ENCODE measurements around the gene RRP8.

Gene RRP8

DNA sequence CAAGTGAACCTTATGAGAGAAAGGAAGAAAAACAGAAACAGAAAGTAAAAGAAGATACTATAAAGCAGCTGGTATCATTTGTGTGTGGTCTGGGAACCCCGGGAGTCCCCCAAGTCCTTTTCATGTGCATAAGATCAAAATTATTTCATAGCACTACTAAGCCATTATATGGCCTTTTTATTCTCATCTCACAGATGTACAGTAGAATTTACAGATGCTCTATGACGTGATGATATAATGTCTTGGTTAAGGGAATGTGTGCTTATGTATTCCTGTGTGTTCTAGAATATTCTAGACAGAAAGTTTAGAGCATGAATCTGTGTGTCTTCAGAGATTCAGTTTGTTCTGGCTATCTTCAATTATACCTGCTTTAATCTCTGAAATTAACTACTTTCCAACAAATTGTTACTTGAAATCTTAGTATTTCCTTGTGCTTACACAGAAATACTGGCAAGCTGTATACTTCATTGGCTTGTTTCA is 24.4 kb upstream of the RRP8 start:
- H3K4me1 Mint-ChIP-seq, result peaks cover 24% of the 10 kb centered on the region
- H3K27ac Mint-ChIP-seq, result peak overlapping the region; percentile 76
- H3K4me3 Mint-ChIP-seq, result peak overlapping the region; percentile 4
- no peaks in the 10 kb centered on the region for H3K36me3 Mint-ChIP-seq
- CTCF ChIA-PET, result interaction anchor here (0.7 to 1.5 kb wide), 5 partner anchors 9 to 249 kb away, joined by 3 to 6 read pairs (median 3); partner anchors contain the start of genes ILK, RRP8 and TPP1
- no peaks in the 10 kb centered on the region for H3K27me3 Mint-ChIP-seq
- H3K9me3 Mint-ChIP-seq, result no peaks in the 10 kb centered on the region
- DNase-seq, result peak; percentile 63

DNA sequence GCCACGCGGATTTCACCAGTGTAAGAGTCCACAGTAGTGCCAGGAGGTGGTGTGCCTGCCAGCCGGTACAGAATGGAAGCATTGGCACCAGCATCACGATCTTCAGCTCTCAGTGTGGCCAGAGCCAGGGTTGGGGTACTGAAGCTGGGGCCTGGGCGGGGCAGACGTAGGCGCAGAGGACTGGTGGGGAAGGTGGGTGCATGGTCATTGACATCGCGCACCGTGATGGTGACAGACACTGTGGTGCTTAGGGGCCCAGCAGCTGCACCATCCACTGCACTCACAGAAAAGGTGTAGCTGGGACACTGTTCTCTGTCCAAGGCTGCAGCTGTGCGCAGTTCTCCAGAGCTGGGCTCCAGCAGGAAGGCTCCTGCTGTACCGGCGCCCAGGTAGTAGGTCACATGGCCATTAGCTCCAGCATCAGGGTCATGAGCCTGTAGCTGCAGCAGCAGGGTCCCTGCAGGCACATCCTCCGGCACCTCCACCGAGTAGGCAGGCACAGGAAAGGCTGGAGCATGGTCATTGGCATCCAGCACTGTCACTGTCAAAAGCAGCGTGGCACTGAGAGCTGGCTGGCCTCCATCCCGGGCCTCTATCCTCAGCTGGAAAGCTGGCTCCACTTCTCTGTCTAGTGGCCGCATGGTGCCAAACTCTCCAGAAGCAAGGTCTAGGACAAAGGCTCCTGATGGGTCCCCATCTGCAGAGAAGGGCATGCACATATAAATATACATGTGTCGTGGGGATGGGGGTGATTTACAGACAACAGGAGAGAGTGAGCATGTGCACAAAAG is 23.8 kb upstream of the RRP8 start:
- H3K27me3 Mint-ChIP-seq, result no peaks in the 10 kb centered on the region
- H3K9me3 Mint-ChIP-seq, result no peaks in the 10 kb centered on the region
- H3K4me3 Mint-ChIP-seq, result peak overlapping the region; percentile 4
- CTCF ChIA-PET, result interaction anchor here (0.7 to 1.5 kb wide), 5 partner anchors 8 to 248 kb away, joined by 3 to 6 read pairs (median 3); partner anchors contain the start of genes ILK, RRP8 and TPP1
- DNase-seq, result no peak
- H3K27ac Mint-ChIP-seq, result peak overlapping the region; percentile 76
- H3K4me1 Mint-ChIP-seq, result peaks cover 24% of the 10 kb centered on the region
- no peaks in the 10 kb centered on the region for H3K36me3 Mint-ChIP-seq

DNA sequence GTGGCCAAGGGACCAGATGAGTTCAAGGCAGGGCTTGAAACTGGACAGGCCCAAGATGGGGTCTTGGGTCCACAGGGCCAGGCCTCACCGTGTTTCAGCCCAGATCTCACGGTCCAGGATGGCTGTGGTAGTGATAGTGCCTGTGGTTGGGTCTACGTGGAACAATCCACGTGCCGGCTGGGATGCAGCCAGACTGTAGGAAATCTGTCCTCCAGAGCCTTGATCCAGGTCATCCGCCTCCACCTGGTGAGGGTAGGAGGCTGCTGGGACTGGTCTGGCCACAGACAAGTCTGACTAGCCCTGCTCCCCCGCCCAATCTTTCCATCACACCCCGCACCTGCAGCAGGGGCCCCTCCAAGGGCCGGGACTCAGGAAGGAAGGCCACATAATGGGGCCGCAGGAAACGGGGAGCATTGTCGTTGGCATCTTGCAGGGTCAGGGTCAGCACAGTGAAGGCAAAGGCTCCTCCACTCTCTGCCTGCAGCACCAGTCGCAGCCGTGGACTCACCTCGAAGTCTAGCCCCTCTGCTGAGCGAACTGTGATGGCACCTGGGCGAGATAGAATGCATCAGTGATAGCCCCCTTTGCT is 22.5 kb upstream of the RRP8 start:
- CTCF ChIA-PET, result no interaction called here
- Mint-ChIP-seq H3K27ac (no peak overlapping the region), H3K4me1 (peaks cover 24% of the 10 kb centered on the region), H3K36me3 (no peaks in the 10 kb centered on the region), H3K9me3 (no peaks in the 10 kb centered on the region), H3K27me3 (no peaks in the 10 kb centered on the region), H3K4me3 (no peak overlapping the region)
- no peak for DNase-seq

DNA sequence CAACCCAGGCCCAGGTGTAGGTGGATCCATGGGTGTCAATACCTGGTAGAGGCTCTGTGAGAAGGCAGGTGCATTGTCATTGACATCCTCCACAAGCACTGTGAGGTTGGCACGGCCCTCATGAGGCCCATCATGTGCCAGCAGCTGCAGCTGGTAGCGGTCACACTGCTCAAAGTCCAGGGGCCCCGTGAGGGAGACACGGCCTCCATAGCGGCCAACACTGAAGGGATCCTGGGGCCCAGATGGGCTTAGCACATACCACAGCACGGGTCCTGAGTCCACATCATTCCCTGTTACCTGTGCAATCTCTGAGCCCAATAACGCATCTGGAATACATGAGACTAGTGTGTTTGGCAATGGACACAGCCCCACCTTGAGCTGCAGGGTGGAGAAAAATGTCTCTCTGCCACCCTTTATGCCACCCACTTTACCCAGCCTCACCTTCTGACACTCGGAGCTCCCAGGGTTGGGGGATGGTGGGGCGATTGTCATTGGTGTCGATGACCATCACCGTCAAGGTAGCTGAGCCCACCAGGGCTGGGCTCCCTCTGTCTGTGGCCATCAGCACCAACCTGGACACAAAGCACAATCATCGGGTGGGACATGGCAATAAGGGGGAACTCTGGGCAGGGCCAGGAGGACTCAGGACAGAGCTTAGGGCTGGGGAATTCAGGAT is 21.9 kb upstream of the RRP8 start:
- H3K4me3 Mint-ChIP-seq, result no peak overlapping the region

DNA sequence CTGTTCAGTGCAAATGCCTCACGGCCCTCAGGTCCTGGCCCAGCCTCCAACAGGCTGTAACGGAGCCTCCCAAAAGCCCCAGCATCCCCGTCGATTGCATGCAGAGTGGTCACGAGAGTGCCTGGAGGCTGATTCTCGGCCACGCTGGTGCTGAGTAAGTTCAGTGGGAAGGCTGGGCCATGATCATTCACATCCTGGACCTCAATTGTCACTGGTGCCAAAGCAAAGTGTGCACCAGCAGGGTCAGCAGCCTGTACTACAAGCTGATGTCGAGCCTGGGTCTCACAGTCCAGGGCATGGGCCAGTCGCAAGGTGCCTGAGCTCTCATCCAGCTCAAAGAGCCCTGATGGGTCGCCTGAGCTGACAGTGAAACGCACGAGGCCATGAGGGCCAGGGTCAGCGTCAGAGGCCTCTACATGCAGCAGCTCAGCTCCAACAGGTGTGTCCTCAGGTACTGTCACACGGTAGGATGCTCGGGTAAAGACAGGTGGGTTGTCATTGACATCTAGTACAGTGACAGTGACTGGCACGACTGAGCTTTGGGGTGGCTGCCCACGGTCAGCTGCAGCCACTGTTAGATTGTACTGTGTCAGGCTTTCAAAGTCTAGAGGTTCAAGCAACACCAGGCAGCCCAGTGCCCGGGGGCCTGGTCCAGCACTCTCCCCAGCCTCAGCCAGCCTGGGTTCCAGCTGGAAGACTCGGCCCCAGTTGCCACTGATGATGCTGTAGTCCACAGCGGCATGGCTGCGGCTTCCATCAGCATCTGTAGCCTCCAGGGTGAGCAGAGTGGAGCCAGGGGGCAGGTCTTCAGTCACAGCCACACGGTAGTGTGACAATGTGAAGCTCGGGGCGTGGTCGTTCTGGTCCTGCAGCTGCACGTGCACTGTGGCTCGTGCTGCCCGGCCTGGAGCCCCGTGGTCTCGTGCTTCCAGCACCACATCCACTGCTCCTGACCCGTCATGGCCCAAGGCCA is 20.3 kb upstream of the RRP8 start:
- no peaks in the 10 kb centered on the region for H3K27me3 Mint-ChIP-seq
- H3K4me3 Mint-ChIP-seq, result no peak overlapping the region
- DNase-seq, result no peak
- H3K9me3 Mint-ChIP-seq, result no peaks in the 10 kb centered on the region
- H3K4me1 Mint-ChIP-seq, result peaks cover 22% of the 10 kb centered on the region
- CTCF ChIA-PET, result interaction anchor here (0.8 to 1.3 kb wide), 3 partner anchors 11 to 134 kb away, joined by 3 to 4 read pairs (median 4); no protein-coding TSS in a partner anchor
- H3K36me3 Mint-ChIP-seq, result no peaks in the 10 kb centered on the region
- H3K27ac Mint-ChIP-seq, result no peak overlapping the region

More for the DNA sequence above, 21.9 kb upstream of the RRP8 start:
- CTCF ChIA-PET, result interaction anchor here (0.6 to 1.3 kb wide), 2 partner anchors 12 to 113 kb away, joined by 3 to 4 read pairs; no protein-coding TSS in a partner anchor
- Mint-ChIP-seq H3K27ac (no peak overlapping the region), H3K36me3 (no peaks in the 10 kb centered on the region), H3K27me3 (no peaks in the 10 kb centered on the region), H3K9me3 (no peaks in the 10 kb centered on the region), H3K4me1 (peaks cover 24% of the 10 kb centered on the region)
- DNase-seq, result no peak

DNA sequence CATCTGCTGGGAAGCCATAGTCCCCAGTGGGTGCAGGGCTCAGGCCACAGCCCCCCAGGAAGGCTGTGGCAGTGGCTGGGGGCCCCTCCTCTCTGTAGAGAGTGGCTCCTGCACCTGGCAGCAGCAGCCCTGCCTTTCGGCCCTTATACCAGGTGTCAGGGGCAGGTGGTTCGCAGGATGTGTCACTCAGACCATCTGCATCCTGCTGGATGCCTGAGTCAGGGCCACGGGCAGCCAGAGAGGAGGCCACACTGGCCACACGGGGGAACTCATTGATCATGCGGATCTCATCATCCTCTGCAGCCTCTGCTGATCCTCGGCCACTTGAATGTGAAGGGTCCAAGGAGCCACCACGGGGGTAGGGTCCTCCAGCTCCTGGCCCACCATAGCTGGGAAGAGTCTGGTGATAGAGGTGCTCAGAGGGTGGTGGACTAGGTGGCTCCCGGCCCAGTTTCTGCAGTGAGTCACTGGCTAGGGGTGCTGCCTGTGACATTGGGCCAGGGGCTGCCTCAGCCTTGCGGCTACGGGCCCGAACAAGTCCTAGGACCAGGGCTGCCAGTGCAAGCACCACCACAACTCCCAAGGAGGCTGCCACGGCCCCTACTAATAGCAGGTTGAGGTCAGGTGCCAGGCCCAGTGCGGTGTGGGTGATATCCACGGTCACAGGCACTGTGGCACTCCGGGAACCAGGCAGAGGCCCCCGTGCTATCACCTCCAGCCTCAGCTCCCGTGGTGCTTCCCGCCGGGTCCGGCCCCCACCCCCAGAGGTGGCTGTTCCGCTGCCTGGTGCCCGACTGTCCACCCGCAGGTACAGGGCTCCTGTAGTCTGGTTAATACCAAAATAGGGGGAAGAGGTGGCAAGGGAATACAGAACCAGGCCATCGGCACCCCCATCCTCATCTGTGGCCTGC is 19.1 kb upstream of the RRP8 start:
- no peak for DNase-seq
- Mint-ChIP-seq H3K36me3 (no peaks in the 10 kb centered on the region), H3K27me3 (no peaks in the 10 kb centered on the region), H3K9me3 (no peaks in the 10 kb centered on the region), H3K27ac (no peak overlapping the region), H3K4me3 (no peak overlapping the region), H3K4me1 (peaks cover 13% of the 10 kb centered on the region)
- CTCF ChIA-PET, result interaction anchor here (0.8 to 2.1 kb wide), 4 partner anchors 10 to 61 kb away, joined by 3 to 14 read pairs (median 6); partner anchors contain the start of genes MRPL17 and TAF10

DNA sequence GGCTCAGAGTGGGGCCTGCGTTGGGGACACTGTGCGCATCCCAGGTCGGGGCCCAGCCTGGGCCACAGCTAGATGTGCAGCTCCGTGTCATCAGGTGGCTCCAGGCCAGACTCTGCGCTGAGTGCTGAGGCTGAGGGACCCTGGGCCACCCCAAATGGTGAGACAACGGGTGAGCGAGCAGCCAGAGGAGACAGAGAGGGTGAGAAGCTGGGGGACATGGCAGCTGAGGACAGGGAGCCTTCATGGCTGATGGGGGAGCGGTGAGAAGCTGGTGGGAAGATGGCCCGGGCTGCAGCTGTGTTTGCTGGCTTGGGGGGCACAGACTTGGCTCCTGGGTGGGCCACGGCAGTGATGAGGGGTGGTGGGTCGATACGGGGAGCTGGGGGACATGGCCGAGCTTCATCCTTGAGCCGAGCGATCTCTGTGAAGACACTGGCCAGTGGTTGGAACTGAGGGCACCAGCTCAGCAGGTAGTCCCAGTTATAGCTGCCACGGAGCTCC is 18.3 kb upstream of the RRP8 start:
- DNase-seq, result no peak
- CTCF ChIA-PET, result interaction anchor here (0.8 to 2.1 kb wide), 4 partner anchors 9 to 62 kb away, joined by 3 to 14 read pairs (median 6); partner anchors contain the start of genes MRPL17 and TAF10
- H3K27ac Mint-ChIP-seq, result peak overlapping the region; percentile 69

DNA sequence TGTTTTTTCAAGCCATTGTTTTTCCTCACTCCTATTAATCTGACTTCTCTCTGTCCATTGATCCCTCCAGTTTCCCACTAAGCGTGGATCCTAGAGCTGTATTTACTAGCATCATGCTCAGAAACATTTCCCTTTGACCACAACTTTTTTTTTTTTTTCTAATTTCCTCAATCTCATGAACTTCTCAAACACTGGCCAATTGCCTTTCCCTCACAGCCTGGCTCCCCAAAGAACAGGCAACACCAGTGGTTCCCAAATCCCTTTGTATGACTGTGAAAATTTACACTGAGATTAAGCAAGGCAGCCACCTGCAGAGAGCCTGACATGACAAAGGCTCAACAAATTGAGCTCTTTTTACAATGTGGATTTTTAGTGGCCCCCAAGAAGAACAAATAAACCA is 17.2 kb upstream of the RRP8 start:
- Mint-ChIP-seq H3K4me3 (no peak overlapping the region), H3K4me1 (no peaks in the 10 kb centered on the region), H3K27me3 (no peaks in the 10 kb centered on the region), H3K36me3 (peaks cover 11% of the 10 kb centered on the region), H3K9me3 (no peaks in the 10 kb centered on the region), H3K27ac (no peak overlapping the region)
- CTCF ChIA-PET, result interaction anchor here (1.2 to 2.1 kb wide), 4 partner anchors 8 to 63 kb away, joined by 3 to 14 read pairs (median 6); partner anchors contain the start of genes MRPL17 and TAF10
- no peak for DNase-seq

More for the DNA sequence above, 18.3 kb upstream of the RRP8 start:
- peaks cover 2% of the 10 kb centered on the region for H3K36me3 Mint-ChIP-seq
- peaks cover 5% of the 10 kb centered on the region for H3K4me1 Mint-ChIP-seq
- no peak overlapping the region for H3K4me3 Mint-ChIP-seq
- H3K9me3 Mint-ChIP-seq, result no peaks in the 10 kb centered on the region
- no peaks in the 10 kb centered on the region for H3K27me3 Mint-ChIP-seq

DNA sequence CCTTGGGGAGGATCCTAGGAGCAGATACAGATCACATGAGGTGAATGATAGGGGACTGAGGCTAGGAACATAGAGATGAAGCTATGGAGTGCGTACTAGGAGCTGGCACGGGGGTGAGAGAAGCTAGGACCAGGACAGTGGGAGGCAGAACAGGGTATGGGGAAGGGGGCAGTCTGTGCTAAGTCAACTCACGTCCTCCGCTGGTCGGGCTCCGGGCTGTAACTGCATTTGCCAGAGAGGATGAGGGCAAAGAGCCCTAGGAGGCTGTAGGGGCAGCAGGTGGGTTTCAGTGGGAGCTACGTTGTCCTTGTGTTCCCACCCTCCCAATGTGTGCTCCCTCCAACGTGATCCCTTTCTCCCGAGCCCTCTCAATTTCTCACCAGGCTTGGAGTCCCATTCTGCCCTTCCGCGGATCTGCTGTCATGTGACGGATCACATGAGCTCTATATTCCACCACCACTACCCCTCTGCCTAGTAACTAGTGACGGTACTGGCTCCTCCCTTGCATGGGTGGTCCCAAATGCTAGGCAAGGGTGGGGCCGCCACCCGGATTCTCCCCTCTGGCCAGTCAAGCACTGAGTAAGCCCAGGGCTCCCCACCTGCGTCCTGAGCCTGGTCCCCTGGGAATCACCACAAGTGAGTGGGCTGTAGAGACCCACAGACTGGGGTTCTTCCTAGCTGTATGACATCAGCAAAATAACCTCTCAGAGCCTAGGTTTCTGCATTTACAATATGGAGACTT is 15.8 kb upstream of the RRP8 start, which contains the start of gene TPP1:
Gene TPP1 (minus strand): TSS at position 419 of the 742 bp plus-strand sequence. CDS start 22 bp downstream, at position 397.
- peak; percentile 94 for DNase-seq
- Mint-ChIP-seq H3K9me3 (no peaks in the 10 kb centered on the region), H3K27me3 (no peaks in the 10 kb centered on the region), H3K4me1 (no peaks in the 10 kb centered on the region), H3K4me3 (no peak within 1 kb of the TSS), H3K36me3 (peaks cover 21% of the 10 kb centered on the region), H3K27ac (no peak within 1 kb of the TSS)
- CTCF ChIA-PET, result interaction anchor here (0.9 to 2.5 kb wide), 9 partner anchors 9 to 137 kb away, joined by 4 to 30 read pairs (median 7); partner anchors contain the start of genes ILK and MRPL17

DNA sequence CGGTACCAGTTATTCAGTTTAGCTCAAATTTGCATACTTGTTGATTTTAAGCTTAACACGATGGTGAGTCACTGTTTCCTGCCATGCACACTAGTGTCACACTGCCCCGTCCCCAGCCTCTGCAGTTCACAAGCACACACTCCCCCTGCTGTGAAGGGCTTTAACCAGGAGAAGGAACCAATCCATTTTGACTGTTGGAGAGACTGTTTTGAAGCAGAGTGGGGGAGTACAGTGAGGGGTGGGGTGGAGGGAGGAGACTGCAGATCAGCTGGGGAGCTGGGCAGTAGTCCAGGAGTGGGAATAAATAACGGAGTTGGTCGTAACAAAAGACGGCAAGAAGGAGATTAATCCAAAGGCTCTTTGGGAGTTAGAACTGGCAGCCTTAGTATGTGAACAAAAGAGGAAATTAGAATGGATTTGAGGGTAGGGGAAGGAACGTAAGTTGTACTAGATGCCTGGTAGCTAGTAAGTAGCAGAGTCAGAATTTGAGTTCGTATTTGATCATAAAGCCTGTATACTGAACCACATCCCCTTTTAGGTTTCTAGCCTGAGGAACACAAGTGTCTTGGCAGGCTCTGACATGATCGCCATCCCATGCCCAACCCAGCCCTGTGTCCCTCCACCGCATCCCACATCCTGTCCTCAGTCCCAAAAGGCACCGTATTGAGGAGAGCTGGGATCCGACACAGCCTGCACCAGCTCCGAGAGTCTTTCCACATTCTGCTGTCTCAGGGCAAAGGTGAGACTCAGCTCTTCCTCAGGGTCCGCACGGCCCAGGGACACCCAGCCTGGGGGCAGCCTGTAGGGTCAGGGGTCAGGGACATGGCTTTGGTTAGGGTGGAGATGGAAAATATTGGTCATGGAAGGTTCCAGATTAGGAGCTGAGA is 14.9 kb upstream of the RRP8 start:
- CTCF ChIA-PET, result interaction anchor here (0.8 to 2.5 kb wide), 14 partner anchors 9 to 239 kb away, joined by 3 to 30 read pairs (median 6); partner anchors contain the start of genes ILK and MRPL17
- Mint-ChIP-seq H3K27me3 (no peaks in the 10 kb centered on the region), H3K4me1 (no peaks in the 10 kb centered on the region), H3K27ac (no peak overlapping the region), H3K36me3 (peaks cover 21% of the 10 kb centered on the region), H3K4me3 (no peak overlapping the region), H3K9me3 (no peaks in the 10 kb centered on the region)
- peak; percentile 70 for DNase-seq
